GM12872 (cell line): Measurements from ENCODE around the gene MCTP2.

Source experiments
- TF ChIP-seq, protein P1 (sequence below): IDR thresholded peaks from 3 replicates; pipeline ENCODE4 v1.5.1; 2011; ENCODE audit warnings: low read depth, mild to moderate bottlenecking, low read length, moderate library complexity; ENCODE audit not compliant: insufficient read depth

The MCTP2 gene

DNA sequence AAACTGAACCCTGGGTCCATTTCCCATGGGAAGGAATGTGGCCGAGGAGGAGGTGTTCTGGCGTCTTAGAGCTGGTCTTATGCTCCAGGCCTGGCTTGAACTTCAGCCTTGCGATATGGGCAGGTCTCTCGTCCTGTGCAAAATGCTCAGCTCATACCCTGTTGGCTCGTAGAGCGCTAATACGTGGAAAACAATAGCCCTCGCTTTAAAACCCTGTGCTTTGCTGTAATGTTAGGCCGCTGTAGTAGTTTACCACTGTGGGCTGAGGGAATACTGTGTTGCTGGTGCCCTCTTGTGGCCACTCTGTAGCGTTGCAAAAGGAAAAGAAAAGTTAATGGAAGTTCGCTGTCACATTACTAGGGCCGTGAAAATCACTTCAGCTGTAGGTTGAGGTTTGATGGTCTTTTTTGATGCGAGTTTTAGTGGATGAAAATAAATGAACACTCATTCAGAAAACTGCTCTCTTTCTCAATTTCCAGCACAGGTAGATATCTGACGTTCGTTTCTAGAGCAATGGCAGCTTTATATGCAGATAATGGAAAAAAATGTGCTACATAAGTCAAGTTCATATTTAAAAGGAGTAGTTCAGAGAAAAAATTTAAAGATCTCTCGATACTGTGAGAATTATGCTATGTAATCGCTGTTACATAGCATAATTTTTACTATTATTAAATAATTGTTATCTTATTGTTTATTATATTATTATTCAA, 92.9 kb downstream of the MCTP2 start:
- TF ChIP-seq, protein P1, sequence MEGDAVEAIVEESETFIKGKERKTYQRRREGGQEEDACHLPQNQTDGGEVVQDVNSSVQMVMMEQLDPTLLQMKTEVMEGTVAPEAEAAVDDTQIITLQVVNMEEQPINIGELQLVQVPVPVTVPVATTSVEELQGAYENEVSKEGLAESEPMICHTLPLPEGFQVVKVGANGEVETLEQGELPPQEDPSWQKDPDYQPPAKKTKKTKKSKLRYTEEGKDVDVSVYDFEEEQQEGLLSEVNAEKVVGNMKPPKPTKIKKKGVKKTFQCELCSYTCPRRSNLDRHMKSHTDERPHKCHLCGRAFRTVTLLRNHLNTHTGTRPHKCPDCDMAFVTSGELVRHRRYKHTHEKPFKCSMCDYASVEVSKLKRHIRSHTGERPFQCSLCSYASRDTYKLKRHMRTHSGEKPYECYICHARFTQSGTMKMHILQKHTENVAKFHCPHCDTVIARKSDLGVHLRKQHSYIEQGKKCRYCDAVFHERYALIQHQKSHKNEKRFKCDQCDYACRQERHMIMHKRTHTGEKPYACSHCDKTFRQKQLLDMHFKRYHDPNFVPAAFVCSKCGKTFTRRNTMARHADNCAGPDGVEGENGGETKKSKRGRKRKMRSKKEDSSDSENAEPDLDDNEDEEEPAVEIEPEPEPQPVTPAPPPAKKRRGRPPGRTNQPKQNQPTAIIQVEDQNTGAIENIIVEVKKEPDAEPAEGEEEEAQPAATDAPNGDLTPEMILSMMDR: peak; percentile 86

DNA sequence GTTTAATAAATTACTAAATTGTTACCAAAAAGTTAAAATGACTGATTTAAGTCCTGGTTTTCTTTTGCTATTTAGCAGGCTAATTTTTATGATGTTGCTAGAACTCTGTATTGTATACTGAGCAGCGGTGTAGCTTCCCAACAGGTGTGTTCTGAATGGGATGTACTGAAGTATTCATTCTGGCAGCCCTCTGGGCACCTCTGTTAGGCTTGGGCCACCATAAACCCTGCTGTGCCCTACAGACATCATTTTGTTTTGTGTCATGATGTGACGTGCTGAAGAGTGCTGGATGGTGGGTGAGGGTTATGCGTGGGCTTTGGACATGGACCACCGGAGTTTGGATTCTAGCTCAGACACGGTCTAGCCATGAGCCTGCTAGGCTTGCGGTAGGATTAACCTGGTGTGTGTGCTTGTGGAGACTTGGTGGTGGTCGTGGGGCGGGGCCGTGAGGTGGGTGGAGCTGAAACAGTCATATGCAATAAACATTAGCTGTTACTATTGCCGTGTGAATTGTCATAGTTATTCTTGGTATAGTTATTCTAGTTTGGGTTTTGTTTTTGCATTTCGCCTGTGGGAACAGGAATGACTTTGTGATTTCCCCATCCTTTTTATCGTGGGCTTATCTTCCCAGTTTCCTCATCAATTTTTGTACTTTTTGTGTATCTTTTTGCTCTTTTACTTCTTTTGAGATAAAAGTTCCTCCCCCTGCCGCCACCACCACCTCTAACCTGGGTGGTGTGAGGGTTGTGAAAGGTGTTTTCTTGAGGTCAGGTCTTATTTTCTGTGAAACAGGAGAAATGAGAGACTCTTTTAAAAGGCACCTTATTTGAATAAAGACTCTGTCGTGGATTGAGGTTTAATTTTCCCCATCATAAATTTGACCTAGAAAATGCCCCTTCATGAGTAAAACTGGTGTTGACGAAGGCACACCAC, 93.7 kb downstream of the MCTP2 start:
- TF ChIP-seq, protein P1: no peak

DNA sequence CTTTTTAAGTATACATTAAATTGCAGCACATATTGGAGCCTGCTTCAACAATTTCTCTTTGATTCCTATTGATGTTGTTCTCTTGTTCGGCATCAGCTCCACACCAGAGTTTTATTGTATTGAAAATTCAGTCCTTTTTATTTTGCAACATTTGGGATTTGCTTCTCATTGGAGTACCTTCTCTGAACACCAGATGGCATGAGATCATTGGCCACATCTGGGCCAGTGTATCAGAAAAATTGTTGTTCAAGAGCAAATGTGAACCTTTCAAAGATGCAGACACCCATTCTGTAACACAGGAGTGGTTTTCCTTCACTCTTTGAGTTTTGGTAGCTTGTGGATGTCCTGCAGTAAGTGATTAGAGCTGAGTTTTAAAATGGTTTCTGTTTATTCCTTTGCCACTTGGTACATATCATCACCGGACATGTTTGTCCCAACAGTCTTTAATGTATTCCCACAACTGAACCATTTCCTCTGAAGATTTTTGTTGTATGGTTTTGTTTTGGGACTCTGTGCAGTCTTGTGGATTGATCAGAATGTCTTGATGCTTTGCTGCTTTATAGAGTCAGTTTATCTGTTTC, 96.1 kb downstream of the MCTP2 start:
- TF ChIP-seq, protein P1: peak; percentile 66

DNA sequence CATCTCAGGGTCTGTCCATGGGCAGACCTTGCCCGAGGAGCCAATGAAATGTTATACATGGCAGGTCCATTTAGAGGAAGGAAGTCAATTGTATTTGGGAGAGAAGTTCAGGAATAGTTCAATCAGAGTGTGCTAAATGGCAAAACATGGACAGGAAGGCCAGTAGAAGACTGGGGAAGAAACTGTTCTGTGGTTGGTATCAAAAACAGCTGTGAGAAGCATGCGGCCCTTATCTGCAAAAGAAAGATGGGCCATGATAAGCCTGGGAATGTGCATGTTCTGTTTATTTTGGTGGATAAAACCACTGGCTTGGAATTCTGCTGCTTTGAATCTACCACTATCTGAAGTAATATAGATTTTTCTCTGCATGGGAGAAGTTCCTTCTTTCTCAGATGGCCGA, 100.4 kb downstream of the MCTP2 start:
- TF ChIP-seq, protein P1: no peak

DNA sequence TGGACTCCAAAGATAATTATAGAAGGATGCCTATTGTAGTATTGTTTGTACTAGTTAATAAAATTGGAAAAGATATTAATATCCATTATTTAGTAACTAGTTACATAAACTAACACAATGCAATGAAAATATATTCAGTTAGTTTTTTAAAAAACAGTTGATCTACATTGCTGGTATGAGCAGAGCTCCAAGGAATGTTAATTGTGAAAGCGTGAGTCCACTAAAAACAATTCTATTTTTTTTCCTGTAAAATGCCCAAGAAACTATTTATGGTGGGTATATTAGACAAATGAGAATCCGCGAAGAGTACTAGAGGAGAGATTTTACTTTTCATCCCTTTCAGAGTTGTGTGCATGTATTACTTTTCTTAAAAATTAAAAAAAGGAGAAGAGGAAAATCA, 104.3 kb downstream of the MCTP2 start:
- TF ChIP-seq, protein P1: no peak

DNA sequence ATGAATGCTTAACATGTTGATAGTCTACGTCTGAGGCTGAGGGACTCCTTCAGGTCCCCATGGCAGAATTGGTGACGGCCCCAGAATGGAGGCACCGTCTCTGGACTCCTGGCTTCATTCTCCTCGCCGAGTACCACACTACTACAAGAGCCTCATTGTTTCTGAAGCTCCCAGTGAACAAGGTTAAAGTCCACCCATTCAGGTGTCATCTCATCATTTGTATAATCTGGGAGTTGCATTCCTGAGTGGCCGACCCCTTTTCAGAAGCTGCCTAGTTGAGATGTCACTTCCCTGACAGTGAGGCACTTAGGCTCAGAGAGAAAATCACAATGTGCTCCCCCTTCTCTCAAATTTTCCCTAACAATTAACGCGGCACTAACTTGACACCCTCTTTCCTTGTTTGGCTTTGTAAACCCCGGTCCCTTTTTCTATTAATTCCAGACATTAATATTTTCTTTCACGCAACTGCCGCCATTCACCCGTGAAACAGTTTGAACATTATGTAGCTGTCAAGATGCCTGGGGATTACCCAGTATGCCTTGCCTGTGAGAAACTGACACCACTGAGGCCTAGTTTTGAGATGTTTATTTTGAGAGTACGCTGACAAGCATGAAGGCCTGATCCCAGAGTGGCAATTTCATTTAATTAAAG, 105.6 kb downstream of the MCTP2 start:
- TF ChIP-seq, protein P1: no peak
